GM12878 (cell line): Measurements from ENCODE around the gene TMCO6.

Source experiments
- CREB1 ChIP-seq: IDR thresholded peaks from 2 replicates; pipeline ENCODE4 v1.6.1; 2012; ENCODE audit warnings: low read depth, mild to moderate bottlenecking, inconsistent platforms
- EZH2 ChIP-seq: IDR thresholded peaks from 2 replicates; pipeline ENCODE4 v1.6.1; 2012; ENCODE audit warnings: low read depth, mild to moderate bottlenecking, control low read depth, inconsistent platforms, low read length, borderline replicate concordance; ENCODE audit not compliant: control insufficient read depth
- MYC ChIP-seq: IDR thresholded peaks from 2 replicates; pipeline ENCODE4 v1.6.1; 2011; ENCODE audit warnings: mild to moderate bottlenecking, low read length, moderate library complexity, inconsistent platforms; ENCODE audit not compliant: insufficient read depth, insufficient replicate concordance, insufficient read length, severe bottlenecking
- POLR2A ChIP-seq: IDR thresholded peaks from 2 replicates; pipeline ENCODE4 v1.6.1; 2011; ENCODE audit warnings: low read depth, mild to moderate bottlenecking, low read length
- POLR2AphosphoS2 ChIP-seq: IDR thresholded peaks from 2 replicates; pipeline ENCODE4 v1.6.1; 2011; ENCODE audit warnings: low read depth, mild to moderate bottlenecking, low read length, improper control_type of control experiment, moderate library complexity
- TF ChIP-seq, protein P1 (sequence below): fragments of 450-650 bp; IDR thresholded peaks from 2 replicates; pipeline ENCODE4 v1.6.1; 2016; ENCODE audit warnings: mild to moderate bottlenecking
- TF ChIP-seq, protein P2 (sequence below), 3 experiments: IDR thresholded peaks in 2 of 3; conservative IDR thresholded peaks in 1 of 3; 2 replicates each; pipeline ENCODE4 v1.5.1; 2011; ENCODE audit warnings: low read depth in 3 of 3, low read length in 3 of 3, mild to moderate bottlenecking in 3 of 3, control low read depth in 2 of 3, moderate library complexity in 2 of 3, inconsistent platforms in 1 of 3, mixed read lengths in 1 of 3; ENCODE audit not compliant: control insufficient read depth in 2 of 3, insufficient read depth in 1 of 3; ENCODE audit errors: extremely low read depth in 1 of 3

DNA sequence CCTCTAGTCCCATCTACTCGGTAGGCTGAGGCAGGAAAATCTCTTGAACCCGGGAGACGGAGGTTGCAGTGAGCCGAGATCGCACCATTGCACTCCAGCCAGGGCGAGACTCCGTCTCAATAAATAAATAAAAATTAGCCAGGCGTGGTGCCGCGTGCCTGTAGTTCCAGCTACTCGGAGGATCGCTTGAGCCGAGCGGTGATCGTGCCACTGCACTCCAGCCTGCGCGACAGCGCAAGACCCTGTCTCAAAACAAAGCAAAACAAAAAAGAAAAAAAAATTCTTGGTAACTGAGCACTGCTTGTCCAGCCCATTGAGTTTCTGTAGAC lies 24.7 kb downstream of the TMCO6 start:
- TF ChIP-seq, protein P1, sequence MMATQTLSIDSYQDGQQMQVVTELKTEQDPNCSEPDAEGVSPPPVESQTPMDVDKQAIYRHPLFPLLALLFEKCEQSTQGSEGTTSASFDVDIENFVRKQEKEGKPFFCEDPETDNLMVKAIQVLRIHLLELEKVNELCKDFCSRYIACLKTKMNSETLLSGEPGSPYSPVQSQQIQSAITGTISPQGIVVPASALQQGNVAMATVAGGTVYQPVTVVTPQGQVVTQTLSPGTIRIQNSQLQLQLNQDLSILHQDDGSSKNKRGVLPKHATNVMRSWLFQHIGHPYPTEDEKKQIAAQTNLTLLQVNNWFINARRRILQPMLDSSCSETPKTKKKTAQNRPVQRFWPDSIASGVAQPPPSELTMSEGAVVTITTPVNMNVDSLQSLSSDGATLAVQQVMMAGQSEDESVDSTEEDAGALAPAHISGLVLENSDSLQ = no peak
- TF ChIP-seq MYC (no peak), CREB1 (no peak), EZH2 (no peak), POLR2A (no peak), POLR2AphosphoS2 (no peak)
- TF ChIP-seq, protein P2, sequence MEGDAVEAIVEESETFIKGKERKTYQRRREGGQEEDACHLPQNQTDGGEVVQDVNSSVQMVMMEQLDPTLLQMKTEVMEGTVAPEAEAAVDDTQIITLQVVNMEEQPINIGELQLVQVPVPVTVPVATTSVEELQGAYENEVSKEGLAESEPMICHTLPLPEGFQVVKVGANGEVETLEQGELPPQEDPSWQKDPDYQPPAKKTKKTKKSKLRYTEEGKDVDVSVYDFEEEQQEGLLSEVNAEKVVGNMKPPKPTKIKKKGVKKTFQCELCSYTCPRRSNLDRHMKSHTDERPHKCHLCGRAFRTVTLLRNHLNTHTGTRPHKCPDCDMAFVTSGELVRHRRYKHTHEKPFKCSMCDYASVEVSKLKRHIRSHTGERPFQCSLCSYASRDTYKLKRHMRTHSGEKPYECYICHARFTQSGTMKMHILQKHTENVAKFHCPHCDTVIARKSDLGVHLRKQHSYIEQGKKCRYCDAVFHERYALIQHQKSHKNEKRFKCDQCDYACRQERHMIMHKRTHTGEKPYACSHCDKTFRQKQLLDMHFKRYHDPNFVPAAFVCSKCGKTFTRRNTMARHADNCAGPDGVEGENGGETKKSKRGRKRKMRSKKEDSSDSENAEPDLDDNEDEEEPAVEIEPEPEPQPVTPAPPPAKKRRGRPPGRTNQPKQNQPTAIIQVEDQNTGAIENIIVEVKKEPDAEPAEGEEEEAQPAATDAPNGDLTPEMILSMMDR (IDR thresholded peaks at IDR 0.05 in 2 of 3, conservative IDR thresholded peaks at IDR 0.05 in 1 of 3; ENCODE audit: control insufficient read depth in 2 of 3, extremely low read depth in 1 of 3, insufficient read depth in 1 of 3, low read depth in 3 of 3, low read length in 3 of 3) = no peak
